Measurements from ENCODE around the gene DDX1.

DDX1 gene

DNA sequence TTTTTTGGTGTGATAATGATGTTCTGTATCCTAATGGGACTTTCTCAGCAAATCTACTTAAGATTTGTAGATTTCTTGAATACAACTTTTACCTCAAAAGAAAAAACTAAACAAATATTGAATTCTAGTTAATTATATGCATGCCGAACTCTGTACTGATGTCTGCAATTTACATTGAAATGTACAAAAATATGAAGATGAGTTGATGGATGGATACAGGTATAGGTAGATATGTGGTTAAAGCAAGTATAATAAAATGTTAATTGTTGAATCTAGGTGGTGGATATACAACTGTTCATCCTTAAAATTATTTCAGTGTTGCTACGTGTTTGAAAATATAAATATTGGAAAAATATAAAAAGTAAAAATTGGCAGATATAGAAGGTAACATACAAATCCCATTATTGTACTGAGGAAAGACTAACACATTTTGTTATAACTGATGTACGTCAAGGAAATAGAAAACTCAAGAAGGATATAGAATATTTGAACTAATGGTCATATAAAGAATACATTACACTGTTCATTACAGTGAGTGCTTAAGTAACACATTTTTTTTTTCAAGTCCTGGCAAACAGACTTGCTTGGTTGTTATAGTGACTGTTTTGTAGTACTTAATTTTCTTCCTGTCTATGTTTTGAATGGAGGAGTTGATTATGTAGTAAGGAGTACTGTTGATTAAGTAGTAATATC lies 33.8 kb downstream of the DDX1 start:
- no peak for DNase-seq (ENCODE audit: low read depth, low spot score)
- TF ChIP-seq, protein P1, sequence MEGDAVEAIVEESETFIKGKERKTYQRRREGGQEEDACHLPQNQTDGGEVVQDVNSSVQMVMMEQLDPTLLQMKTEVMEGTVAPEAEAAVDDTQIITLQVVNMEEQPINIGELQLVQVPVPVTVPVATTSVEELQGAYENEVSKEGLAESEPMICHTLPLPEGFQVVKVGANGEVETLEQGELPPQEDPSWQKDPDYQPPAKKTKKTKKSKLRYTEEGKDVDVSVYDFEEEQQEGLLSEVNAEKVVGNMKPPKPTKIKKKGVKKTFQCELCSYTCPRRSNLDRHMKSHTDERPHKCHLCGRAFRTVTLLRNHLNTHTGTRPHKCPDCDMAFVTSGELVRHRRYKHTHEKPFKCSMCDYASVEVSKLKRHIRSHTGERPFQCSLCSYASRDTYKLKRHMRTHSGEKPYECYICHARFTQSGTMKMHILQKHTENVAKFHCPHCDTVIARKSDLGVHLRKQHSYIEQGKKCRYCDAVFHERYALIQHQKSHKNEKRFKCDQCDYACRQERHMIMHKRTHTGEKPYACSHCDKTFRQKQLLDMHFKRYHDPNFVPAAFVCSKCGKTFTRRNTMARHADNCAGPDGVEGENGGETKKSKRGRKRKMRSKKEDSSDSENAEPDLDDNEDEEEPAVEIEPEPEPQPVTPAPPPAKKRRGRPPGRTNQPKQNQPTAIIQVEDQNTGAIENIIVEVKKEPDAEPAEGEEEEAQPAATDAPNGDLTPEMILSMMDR (IDR thresholded peaks at IDR 0.05; ENCODE audit: low read depth, low read length) = no peak
- no peak overlapping the region for H3K4me3 ChIP-seq (ENCODE audit: low read depth, low read length)
- in situ Hi-C loops (cut with HindIII; ENCODE audit: low sequenced_read_pairs) = no loop called here

DNA sequence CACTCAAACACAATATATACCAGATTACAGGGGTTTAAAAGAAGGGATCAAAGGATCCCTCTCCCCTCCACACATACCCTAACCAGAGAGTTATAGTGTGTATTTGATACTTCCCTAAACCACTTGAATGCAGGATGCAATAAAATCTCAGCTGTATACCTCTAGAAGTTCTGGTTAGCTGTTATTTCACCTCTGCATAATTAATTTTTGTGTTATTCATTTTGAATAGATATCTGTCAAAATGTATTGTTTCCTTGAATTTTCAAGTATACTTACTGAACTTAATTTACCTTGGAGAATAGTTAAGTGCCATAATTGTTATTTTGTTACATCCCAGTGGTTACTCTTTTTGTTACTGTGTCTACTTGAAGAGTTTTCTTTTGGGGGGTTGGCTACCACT lies 34.5 kb downstream of the DDX1 start:
- in situ Hi-C loops (cut with HindIII; ENCODE audit: low sequenced_read_pairs) = no loop called here
- TF ChIP-seq, protein P1 (IDR thresholded peaks at IDR 0.05; ENCODE audit: low read depth, low read length) = no peak

DNA sequence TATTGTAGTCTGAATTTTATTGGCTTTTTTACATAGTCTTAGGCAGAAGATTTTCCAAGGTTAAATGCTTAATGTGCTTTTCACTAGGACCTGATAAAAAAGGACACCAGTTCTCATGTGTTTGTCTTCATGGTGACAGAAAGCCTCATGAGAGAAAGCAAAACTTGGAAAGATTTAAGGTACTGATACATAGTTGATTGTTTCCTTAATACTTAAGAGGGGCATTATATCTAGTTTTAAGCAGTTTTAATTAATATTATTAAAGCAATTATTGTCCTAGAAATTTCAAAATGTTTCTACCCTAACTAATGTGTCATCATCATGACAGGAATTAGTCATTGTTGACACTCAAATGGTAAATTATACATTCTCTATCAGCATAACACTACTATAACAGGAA lies 35.3 kb downstream of the DDX1 start:
- TF ChIP-seq, protein P1 (IDR thresholded peaks at IDR 0.05; ENCODE audit: low read depth, low read length) = no peak
- H3K4me3 ChIP-seq (ENCODE audit: low read depth, low read length) = no peak overlapping the region
- no peak for DNase-seq (ENCODE audit: low read depth, low spot score)
- in situ Hi-C loops (cut with HindIII; ENCODE audit: low sequenced_read_pairs) = no loop called here

More for the DNA sequence above, 34.5 kb downstream of the DDX1 start:
- H3K4me3 ChIP-seq (ENCODE audit: low read depth, low read length) = no peak overlapping the region
- no peak for DNase-seq (ENCODE audit: low read depth, low spot score)

DNA sequence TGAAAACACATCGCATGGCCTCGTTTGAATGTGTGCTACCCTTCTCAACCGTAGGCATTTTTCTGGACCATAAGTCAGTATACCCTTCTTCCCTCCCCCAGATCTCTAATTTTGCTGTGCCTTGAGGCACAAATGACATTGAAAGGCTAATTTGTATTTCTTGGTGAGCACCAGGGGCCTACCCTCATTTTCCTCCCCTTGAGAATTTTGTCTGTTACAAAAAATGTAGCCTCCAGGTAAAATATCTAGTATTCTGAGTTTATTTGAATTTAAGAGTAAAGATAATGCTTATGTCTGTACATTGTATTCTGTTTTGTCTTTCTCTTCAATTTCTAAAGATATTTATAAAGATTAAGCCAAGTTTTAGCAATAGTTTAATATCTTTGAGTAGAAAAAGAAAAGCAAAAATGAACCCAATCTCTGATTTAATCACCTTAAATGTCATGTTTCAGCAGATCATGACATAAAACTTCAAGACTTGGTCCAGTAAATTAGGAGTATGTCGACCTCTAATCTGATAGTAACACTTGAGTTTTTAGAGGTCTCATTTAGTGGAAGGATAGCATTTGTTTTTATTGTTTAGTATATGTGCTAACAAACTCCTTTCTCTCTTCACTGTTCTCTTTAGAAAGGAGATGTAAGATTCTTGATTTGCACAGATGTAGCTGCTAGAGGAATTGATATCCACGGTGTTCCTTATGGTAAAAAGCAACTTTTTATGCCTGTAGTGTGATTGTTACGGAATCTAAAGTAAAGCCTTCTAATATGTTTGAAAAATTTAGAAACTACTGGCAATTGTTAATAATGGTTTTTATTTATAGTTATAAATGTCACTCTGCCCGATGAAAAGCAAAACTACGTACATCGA lies 36.4 kb downstream of the DDX1 start:
- no peak overlapping the region for H3K4me3 ChIP-seq (ENCODE audit: low read depth, low read length)
- TF ChIP-seq, protein P1 (IDR thresholded peaks at IDR 0.05; ENCODE audit: low read depth, low read length) = no peak
- in situ Hi-C loops (cut with HindIII; ENCODE audit: low sequenced_read_pairs) = no loop called here
- DNase-seq (ENCODE audit: low read depth, low spot score) = no peak

DNA sequence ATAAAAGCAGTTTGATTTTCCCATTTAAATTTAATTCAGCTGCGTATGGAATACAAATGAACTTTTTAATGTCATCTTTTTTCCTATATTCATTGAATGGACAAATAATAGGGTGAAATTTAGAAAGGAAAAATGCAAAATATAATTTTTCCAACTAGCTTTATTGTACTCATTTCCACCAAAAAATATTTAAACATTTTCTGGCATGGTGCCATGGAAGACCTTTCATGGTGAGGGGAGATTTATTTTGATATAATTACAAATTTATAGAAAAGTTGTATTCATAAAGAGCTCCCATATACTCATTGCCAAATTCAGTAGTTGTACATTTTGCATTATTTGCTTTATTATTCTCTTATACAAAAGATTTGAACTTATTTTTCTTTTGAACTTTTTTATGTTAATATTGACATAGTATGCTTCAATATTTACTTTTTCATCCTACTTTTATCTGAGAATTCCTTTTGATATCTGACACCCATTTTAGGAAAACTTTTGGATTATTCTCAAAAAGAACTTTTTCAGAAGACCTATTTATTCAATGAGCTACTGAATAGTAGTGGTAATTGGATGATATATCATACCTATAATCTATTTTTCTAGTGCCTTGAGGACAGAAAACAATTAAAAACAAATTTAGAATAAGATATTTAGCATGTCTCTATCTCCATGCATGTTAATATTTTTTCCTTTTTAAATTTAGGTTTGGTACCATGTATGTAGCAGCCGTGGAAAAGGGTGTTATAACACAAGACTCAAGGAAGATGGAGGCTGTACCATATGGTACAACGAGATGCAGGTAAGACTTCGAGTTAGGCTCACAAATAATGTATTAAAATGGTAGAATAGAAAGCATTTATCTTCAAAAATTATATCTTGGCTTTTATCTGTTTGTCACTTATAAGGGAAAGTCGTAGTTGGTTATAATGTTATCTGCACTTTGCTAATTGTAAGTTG lies 37.5 kb downstream of the DDX1 start:
- in situ Hi-C loops (cut with HindIII; ENCODE audit: low sequenced_read_pairs) = no loop called here
- DNase-seq (ENCODE audit: low read depth, low spot score) = no peak
- TF ChIP-seq, protein P1 (IDR thresholded peaks at IDR 0.05; ENCODE audit: low read depth, low read length) = no peak
- H3K4me3 ChIP-seq (ENCODE audit: low read depth, low read length) = no peak overlapping the region
